HEK293 (cell line): ENCODE data around the gene IDUA.

Experiments
- CTCF ChIA-PET: fragments of 350-600 bp; formaldehyde crosslinking; extraction: SDS; loops from one replicate; lab custom pipeline; 2021; ENCODE audit warnings: antibody characterized with exemption; lab: Yijun Ruan, JAX
- POLR2A ChIA-PET: fragments of 300-600 bp; formaldehyde crosslinking; extraction: SDS; loops from one replicate; lab custom pipeline; 2020; ENCODE audit warnings: antibody characterized with exemption, inconsistent platforms; lab: Yijun Ruan, JAX
- H3K27ac ChIP-seq: fragments of 200-500 bp; sonication (Bioruptor generic); 2 replicates; pipeline ENCODE4 v1.5.1; 2014; ENCODE audit warnings: low read depth, low read length, control low read depth, inconsistent platforms; ENCODE audit errors: extremely low read depth
- H3K36me3 ChIP-seq, 2 experiments: fragments of 200-500 bp in 1 of 2; sonication (Bioruptor generic) in 1 of 2; 1 replicate in 1 of 2; 2 replicates in 1 of 2; pipeline ENCODE4 v1.5.1; 2014 to 2017; ENCODE audit warnings: inconsistent platforms in 2 of 2, low read length in 2 of 2; ENCODE audit not compliant: control insufficient read depth in 2 of 2, insufficient read depth in 1 of 2
- H3K4me1 ChIP-seq: fragments of 200-500 bp; sonication (Bioruptor generic); 2 replicates; pipeline ENCODE4 v1.5.1; 2014; ENCODE audit warnings: mild to moderate bottlenecking, low read length, inconsistent platforms; ENCODE audit not compliant: control insufficient read depth, insufficient read depth
- H3K4me3 ChIP-seq: 2 replicates; pipeline ENCODE4 v1.5.1; 2011; ENCODE audit warnings: low read depth, mild to moderate bottlenecking, control low read depth, low read length, moderate library complexity
- H3K9me3 ChIP-seq: fragments of 200-500 bp; sonication (Bioruptor generic); 2 replicates; pipeline ENCODE4 v1.5.1; 2014; ENCODE audit warnings: low read depth, low read length, inconsistent platforms; ENCODE audit not compliant: control insufficient read depth, insufficient read depth
- FEZF1 ChIP-seq: fragments of 450-650 bp; formaldehyde crosslinking; IDR thresholded peaks from 2 replicates; pipeline ENCODE4 v1.5.1; 2016; ENCODE audit warnings: missing biosample characterization, missing genetic modification characterization
- GLI2 ChIP-seq: fragments of 450-650 bp; formaldehyde crosslinking; IDR thresholded peaks from 2 replicates; pipeline ENCODE4; 2017; ENCODE audit warnings: missing biosample characterization, missing genetic modification characterization, low read depth, borderline replicate concordance
- IKZF3 ChIP-seq: fragments of 450-650 bp; IDR thresholded peaks from 2 replicates; pipeline ENCODE4 v1.5.0; 2018; ENCODE audit warnings: missing biosample characterization, mild to moderate bottlenecking, missing genetic modification characterization, moderate library complexity
- KLF7 ChIP-seq: fragments of 450-650 bp; formaldehyde crosslinking; IDR thresholded peaks from 2 replicates; pipeline ENCODE4 v1.5.1; 2016; ENCODE audit warnings: missing biosample characterization, missing genetic modification characterization, borderline replicate concordance
- MEIS1 ChIP-seq: sonication (generic); formaldehyde crosslinking; IDR thresholded peaks from 2 replicates; pipeline ENCODE4 v1.8.1; 2022; ENCODE audit warnings: missing genetic modification reagents, mild to moderate bottlenecking, borderline replicate concordance
- MYNN ChIP-seq: fragments of 450-650 bp; formaldehyde crosslinking; IDR thresholded peaks from 2 replicates; pipeline ENCODE4 v1.5.1; 2016; ENCODE audit warnings: missing biosample characterization, missing genetic modification characterization, borderline replicate concordance
- SCRT1 ChIP-seq: fragments of 450-650 bp; formaldehyde crosslinking; IDR thresholded peaks from 2 replicates; pipeline ENCODE4 v1.5.1; 2016; ENCODE audit warnings: missing biosample characterization, missing genetic modification characterization, borderline replicate concordance
- SP7 ChIP-seq: fragments of 450-650 bp; formaldehyde crosslinking; IDR thresholded peaks from 2 replicates; pipeline ENCODE4 v1.5.1; 2016; ENCODE audit warnings: missing biosample characterization, missing genetic modification characterization
- TRIM28 ChIP-seq: IDR thresholded peaks from 2 replicates; pipeline ENCODE4 v1.6.1; 2011; ENCODE audit warnings: low read length, control low read depth, borderline replicate concordance
- WT1 ChIP-seq: fragments of 450-650 bp; formaldehyde crosslinking; IDR thresholded peaks from 2 replicates; pipeline ENCODE4 v1.5.1; 2016; ENCODE audit warnings: missing biosample characterization, missing genetic modification characterization
- ZBTB17 ChIP-seq: fragments of 450-650 bp; formaldehyde crosslinking; IDR thresholded peaks from 2 replicates; pipeline ENCODE4 v1.5.1; 2016; ENCODE audit warnings: missing biosample characterization, missing genetic modification characterization
- ZBTB21 ChIP-seq: fragments of 450-650 bp; formaldehyde crosslinking; IDR thresholded peaks from 2 replicates; pipeline ENCODE4 v1.5.1; 2017; ENCODE audit warnings: missing biosample characterization, missing genetic modification characterization
- ZIC2 ChIP-seq: fragments of 450-650 bp; formaldehyde crosslinking; IDR thresholded peaks from 2 replicates; pipeline ENCODE4 v1.5.1; 2016; ENCODE audit warnings: missing biosample characterization, missing genetic modification characterization
- ZNF132 ChIP-seq: fragments of 450-650 bp; formaldehyde crosslinking; IDR thresholded peaks from 2 replicates; pipeline ENCODE4 v1.5.1; 2017; ENCODE audit warnings: missing biosample characterization, missing genetic modification characterization, borderline replicate concordance
- ZNF146 ChIP-seq: fragments of 450-650 bp; formaldehyde crosslinking; IDR thresholded peaks from 2 replicates; pipeline ENCODE4 v1.5.1; 2016; ENCODE audit warnings: missing biosample characterization, missing genetic modification characterization
- ZNF157 ChIP-seq: fragments of 450-650 bp; formaldehyde crosslinking; IDR thresholded peaks from 2 replicates; pipeline ENCODE4 v1.5.1; 2016; ENCODE audit warnings: missing biosample characterization, missing genetic modification characterization
- ZNF174 ChIP-seq: fragments of 450-650 bp; formaldehyde crosslinking; IDR thresholded peaks from 2 replicates; pipeline ENCODE4 v1.5.0; 2017; ENCODE audit warnings: missing biosample characterization, mild to moderate bottlenecking, missing genetic modification characterization
- ZNF214 ChIP-seq: fragments of 450-650 bp; formaldehyde crosslinking; IDR thresholded peaks from 2 replicates; pipeline ENCODE4 v1.5.1; 2017; ENCODE audit warnings: missing biosample characterization, mild to moderate bottlenecking, missing genetic modification characterization, borderline replicate concordance
- ZNF248 ChIP-seq: fragments of 450-650 bp; formaldehyde crosslinking; IDR thresholded peaks from 2 replicates; pipeline ENCODE4 v1.5.1; 2017; ENCODE audit warnings: missing biosample characterization, missing genetic modification characterization
- ZNF473 ChIP-seq: fragments of 450-650 bp; formaldehyde crosslinking; IDR thresholded peaks from 2 replicates; pipeline ENCODE4 v1.5.1; 2017; ENCODE audit warnings: missing biosample characterization, missing genetic modification characterization
- ZNF529 ChIP-seq: fragments of 450-650 bp; formaldehyde crosslinking; IDR thresholded peaks from 2 replicates; pipeline ENCODE4 v1.5.1; 2017; ENCODE audit warnings: missing genetic modification characterization, missing biosample characterization; ENCODE audit not compliant: insufficient replicate concordance
- ZNF549 ChIP-seq: fragments of 450-650 bp; IDR thresholded peaks from 2 replicates; pipeline ENCODE4 v1.5.1; 2018; ENCODE audit warnings: missing biosample characterization, missing genetic modification characterization, mild to moderate bottlenecking, inconsistent platforms, moderate library complexity
- ZNF629 ChIP-seq: fragments of 450-650 bp; formaldehyde crosslinking; IDR thresholded peaks from 2 replicates; pipeline ENCODE4 v1.5.1; 2017; ENCODE audit warnings: missing biosample characterization, missing genetic modification characterization
- ZNF654 ChIP-seq: fragments of 450-650 bp; formaldehyde crosslinking; IDR thresholded peaks from 2 replicates; pipeline ENCODE4 v1.5.1; 2016; ENCODE audit warnings: low read depth, missing biosample characterization, missing genetic modification characterization
- ZNF660 ChIP-seq: fragments of 450-650 bp; IDR thresholded peaks from 2 replicates; pipeline ENCODE4 v1.5.1; 2018; ENCODE audit warnings: missing biosample characterization, mild to moderate bottlenecking, missing genetic modification characterization
- ZNF707 ChIP-seq: fragments of 450-650 bp; formaldehyde crosslinking; IDR thresholded peaks from 2 replicates; pipeline ENCODE4 v1.5.1; 2016; ENCODE audit warnings: missing biosample characterization, missing genetic modification characterization
- ZNF785 ChIP-seq: fragments of 450-650 bp; formaldehyde crosslinking; IDR thresholded peaks from 2 replicates; pipeline ENCODE4 v1.5.1; 2016; ENCODE audit warnings: missing biosample characterization, missing genetic modification characterization
- TF ChIP-seq, protein P1 (sequence below): fragments of 450-650 bp; formaldehyde crosslinking; IDR thresholded peaks from 2 replicates; pipeline ENCODE4 v1.5.1; 2016; ENCODE audit warnings: missing biosample characterization, missing genetic modification characterization, low read depth
- TF ChIP-seq, protein P2 (sequence below): fragments of 450-650 bp; formaldehyde crosslinking; IDR thresholded peaks from 2 replicates; pipeline ENCODE4 v1.5.1; 2016; ENCODE audit warnings: missing biosample characterization, missing genetic modification characterization, low read depth
- TF ChIP-seq, protein P3 (sequence below): fragments of 450-650 bp; formaldehyde crosslinking; IDR thresholded peaks from 2 replicates; pipeline ENCODE4 v1.5.1; 2017; ENCODE audit warnings: missing biosample characterization, missing genetic modification characterization
- TF ChIP-seq, protein P4 (sequence below): fragments of 450-650 bp; formaldehyde crosslinking; IDR thresholded peaks from 2 replicates; pipeline ENCODE4; 2016; ENCODE audit warnings: missing biosample characterization, missing genetic modification characterization

Gene IDUA

DNA sequence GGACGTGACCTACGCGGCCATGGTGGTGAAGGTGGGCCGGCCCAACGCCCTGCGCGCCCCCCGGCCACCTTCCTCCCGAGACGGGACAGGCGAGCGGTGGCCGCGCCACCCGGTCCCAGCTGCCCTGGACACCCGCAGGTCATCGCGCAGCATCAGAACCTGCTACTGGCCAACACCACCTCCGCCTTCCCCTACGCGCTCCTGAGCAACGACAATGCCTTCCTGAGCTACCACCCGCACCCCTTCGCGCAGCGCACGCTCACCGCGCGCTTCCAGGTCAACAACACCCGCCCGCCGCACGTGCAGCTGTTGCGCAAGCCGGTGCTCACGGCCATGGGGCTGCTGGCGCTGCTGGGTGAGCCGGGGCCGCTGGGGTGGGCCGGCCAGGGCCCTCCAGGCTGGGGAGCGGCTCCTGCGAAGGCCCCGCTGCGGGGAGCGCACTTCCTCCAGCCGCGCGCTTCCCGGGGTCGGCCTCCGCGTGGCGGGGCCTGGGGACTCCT lies 15.3 kb downstream of the IDUA start:
- no peaks in the 10 kb centered on the region for H3K9me3 ChIP-seq
- no peak overlapping the region for H3K4me3 ChIP-seq
- TF ChIP-seq ZNF174 (no peak), ZBTB17 (tag by site-specific recombination) (no peak), ZNF248 (tag by site-specific recombination) (no peak), ZNF707 (tag by site-specific recombination) (no peak), MEIS1 (CRISPR knock-in tag) (no peak), ZNF214 (tag by site-specific recombination) (no peak), GLI2 (tag by site-specific recombination) (no peak), ZNF132 (no peak), FEZF1 (tag by site-specific recombination) (no peak), SCRT1 (tag by site-specific recombination) (no peak), ZIC2 (tag by site-specific recombination) (no peak), ZNF785 (no peak), ZNF654 (tag by site-specific recombination) (no peak), MYNN (tag by site-specific recombination) (no peak), ZNF473 (tag by site-specific recombination) (no peak), KLF7 (tag by site-specific recombination) (no peak), ZNF146 (tag by site-specific recombination) (no peak)
- TF ChIP-seq, protein P1, sequence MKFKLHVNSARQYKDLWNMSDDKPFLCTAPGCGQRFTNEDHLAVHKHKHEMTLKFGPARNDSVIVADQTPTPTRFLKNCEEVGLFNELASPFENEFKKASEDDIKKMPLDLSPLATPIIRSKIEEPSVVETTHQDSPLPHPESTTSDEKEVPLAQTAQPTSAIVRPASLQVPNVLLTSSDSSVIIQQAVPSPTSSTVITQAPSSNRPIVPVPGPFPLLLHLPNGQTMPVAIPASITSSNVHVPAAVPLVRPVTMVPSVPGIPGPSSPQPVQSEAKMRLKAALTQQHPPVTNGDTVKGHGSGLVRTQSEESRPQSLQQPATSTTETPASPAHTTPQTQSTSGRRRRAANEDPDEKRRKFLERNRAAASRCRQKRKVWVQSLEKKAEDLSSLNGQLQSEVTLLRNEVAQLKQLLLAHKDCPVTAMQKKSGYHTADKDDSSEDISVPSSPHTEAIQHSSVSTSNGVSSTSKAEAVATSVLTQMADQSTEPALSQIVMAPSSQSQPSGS (tag by site-specific recombination) = no peak
- TF ChIP-seq, all 188 proteins: peak for 0
- CTCF ChIA-PET = no interaction called here
- Histone ChIP-seq H3K27ac (no peak overlapping the region), H3K4me1 (no peaks in the 10 kb centered on the region; the same call in 1 of the 2 replicates), H3K36me3 (no peaks in the 10 kb centered on the region)
- POLR2A ChIA-PET = no interaction called here

- Histone ChIP-seq H3K4me1 (no peaks in the 10 kb centered on the region), H3K36me3 (no peaks in the 10 kb centered on the region), H3K9me3 (no peaks in the 10 kb centered on the region), H3K27ac (no peak overlapping the region), H3K4me3 (no peak overlapping the region)
- ChIA-PET POLR2A (no interaction called here), CTCF (no interaction called here)
- TF ChIP-seq, protein P2, sequence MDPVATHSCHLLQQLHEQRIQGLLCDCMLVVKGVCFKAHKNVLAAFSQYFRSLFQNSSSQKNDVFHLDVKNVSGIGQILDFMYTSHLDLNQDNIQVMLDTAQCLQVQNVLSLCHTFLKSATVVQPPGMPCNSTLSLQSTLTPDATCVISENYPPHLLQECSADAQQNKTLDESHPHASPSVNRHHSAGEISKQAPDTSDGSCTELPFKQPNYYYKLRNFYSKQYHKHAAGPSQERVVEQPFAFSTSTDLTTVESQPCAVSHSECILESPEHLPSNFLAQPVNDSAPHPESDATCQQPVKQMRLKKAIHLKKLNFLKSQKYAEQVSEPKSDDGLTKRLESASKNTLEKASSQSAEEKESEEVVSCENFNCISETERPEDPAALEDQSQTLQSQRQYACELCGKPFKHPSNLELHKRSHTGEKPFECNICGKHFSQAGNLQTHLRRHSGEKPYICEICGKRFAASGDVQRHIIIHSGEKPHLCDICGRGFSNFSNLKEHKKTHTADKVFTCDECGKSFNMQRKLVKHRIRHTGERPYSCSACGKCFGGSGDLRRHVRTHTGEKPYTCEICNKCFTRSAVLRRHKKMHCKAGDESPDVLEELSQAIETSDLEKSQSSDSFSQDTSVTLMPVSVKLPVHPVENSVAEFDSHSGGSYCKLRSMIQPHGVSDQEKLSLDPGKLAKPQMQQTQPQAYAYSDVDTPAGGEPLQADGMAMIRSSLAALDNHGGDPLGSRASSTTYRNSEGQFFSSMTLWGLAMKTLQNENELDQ (tag by site-specific recombination) = no peak
- TF ChIP-seq ZNF157 (no peak), KLF7 (tag by site-specific recombination) (no peak), TRIM28 (no peak), ZNF549 (tag by site-specific recombination) (no peak), ZIC2 (tag by site-specific recombination) (no peak), WT1 (tag by site-specific recombination) (no peak), ZBTB21 (tag by site-specific recombination) (no peak), ZNF529 (no peak), ZNF660 (tag by site-specific recombination) (no peak), SP7 (no peak), ZNF629 (tag by site-specific recombination) (no peak), IKZF3 (no peak)
- TF ChIP-seq, protein P3, sequence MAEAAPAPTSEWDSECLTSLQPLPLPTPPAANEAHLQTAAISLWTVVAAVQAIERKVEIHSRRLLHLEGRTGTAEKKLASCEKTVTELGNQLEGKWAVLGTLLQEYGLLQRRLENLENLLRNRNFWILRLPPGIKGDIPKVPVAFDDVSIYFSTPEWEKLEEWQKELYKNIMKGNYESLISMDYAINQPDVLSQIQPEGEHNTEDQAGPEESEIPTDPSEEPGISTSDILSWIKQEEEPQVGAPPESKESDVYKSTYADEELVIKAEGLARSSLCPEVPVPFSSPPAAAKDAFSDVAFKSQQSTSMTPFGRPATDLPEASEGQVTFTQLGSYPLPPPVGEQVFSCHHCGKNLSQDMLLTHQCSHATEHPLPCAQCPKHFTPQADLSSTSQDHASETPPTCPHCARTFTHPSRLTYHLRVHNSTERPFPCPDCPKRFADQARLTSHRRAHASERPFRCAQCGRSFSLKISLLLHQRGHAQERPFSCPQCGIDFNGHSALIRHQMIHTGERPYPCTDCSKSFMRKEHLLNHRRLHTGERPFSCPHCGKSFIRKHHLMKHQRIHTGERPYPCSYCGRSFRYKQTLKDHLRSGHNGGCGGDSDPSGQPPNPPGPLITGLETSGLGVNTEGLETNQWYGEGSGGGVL (tag by site-specific recombination) = no peak
- TF ChIP-seq, protein P4, sequence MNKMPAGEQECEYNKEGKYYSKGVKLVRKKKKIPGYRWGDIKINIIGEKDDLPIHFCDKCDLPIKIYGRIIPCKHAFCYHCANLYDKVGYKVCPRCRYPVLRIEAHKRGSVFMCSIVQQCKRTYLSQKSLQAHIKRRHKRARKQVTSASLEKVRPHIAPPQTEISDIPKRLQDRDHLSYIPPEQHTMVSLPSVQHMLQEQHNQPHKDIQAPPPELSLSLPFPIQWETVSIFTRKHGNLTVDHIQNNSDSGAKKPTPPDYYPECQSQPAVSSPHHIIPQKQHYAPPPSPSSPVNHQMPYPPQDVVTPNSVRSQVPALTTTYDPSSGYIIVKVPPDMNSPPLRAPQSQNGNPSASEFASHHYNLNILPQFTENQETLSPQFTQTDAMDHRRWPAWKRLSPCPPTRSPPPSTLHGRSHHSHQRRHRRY (tag by site-specific recombination) = no peak
Measured at GRCh38 chr4:1002631-1003251, 15.9 kb downstream of the IDUA start.
